ENCODE measurements around the gene TNFRSF11A.

Gene TNFRSF11A

DNA sequence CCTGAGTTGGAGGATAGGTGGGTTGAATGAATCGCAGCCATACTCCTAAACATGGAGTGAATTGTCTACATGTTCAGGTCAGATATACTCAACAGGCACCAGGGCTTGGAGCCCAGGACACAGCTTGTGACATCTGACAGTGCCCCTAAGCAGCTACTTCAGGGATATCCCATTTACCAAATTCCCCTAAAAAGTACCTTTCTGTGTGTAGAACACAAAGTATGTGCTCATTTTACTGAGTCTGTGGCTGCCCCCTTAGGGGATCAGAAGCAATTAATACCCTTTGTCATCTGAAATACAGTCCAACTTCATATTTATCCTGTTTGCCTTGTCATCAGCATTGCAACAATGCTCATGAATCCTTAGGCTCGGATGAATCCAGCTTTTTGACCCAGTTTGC is 20.8 kb downstream of the TNFRSF11A start:
- DNase-seq (ENCODE audit: low read depth), result no peak

DNA sequence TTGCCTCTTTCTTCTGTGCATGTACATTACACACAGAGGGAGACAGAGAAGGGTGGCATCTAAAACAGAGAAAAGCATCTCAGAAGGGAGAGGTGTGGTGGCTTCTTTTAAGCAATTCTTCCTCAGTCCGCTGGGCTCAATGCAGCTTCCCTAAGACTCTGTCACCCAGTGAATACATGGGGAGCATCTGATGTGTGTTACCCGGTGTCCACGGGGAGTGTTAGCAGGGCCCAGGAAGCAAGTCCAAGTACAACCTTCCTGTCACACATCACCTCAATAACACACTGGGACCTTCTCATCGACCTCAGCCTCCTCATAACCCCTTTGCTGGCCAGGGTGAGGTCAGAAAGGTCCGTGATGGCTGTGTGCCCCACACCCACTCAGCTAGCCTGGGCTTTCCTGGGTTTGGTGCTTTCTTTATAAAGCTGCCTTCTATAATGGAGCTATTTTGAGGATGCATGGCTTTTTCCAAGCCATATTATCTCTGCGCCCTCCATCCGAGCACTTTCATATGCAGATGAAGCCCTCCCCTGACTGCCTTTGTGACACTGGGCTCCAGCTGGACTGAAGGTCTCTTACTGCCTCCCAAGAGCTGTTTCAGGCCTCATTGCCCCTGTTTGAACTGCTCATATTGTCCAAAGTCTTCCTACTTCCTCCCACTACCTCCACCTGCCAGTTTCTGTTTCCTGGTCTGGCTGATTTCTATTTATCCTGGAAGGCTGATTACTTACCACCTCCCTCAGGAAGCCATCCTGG is 21.4 kb downstream of the TNFRSF11A start:
- DNase-seq (ENCODE audit: low read depth), result no peak

DNA sequence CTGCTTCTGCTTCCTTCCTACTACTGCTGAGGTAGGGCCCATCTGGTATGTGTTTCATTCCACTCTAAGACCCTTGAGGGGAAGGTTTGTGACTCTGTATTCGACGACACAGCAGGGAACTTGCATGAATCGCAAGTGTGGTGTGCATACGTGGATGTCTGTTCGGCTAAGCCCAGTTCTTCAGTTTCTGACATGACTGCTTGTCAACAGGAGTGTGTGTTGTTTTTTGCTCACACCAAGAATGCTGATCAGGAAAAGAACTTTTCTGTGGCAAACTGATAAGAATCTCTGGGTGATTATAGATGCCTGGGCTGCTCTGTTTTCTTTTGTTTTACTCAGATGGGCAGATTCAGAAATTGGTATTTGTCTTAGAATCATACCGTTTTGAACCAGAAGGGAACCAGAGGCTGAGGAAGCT is 22.0 kb downstream of the TNFRSF11A start:
- DNase-seq (ENCODE audit: low read depth), result no peak

DNA sequence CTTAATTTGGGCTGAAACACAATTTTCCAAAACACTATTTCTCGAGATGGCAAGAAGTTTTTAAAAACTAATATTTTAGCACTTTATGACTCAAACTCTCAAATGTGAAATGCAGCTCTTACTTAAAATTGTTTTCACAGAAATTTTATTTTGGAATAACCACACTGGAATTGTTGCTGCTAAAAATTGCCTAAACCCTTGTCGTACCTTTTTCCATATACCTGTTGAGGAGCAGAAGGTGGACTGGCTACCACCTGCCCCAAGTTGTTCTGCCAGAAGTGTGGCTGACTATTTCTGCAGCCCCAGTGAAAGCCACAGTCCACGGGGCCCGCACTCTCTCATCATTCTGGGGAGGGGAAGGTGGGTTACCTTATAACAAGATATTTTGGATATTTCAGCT is 23.4 kb downstream of the TNFRSF11A start:
- DNase-seq (ENCODE audit: low read depth), result no peak

DNA sequence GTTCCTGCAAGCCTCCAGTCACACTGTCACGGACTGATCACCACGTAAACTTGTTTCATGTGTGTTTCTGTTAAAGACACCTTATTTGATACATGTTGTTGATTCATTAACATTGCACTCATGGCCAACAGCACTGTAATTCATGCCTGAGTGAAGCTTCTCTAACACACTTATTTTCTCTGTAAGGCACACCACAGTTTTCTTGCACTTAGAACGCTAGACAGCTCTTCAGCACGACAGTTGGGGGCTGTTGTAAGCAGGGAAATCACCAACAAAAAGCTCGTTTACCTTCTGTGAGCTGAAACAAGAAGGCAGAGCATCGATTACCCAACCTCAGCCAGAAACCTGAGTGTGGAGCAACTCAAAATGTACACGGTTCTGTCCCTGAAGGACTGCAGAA is 28.1 kb downstream of the TNFRSF11A start:
- no peak for DNase-seq (ENCODE audit: low read depth)

DNA sequence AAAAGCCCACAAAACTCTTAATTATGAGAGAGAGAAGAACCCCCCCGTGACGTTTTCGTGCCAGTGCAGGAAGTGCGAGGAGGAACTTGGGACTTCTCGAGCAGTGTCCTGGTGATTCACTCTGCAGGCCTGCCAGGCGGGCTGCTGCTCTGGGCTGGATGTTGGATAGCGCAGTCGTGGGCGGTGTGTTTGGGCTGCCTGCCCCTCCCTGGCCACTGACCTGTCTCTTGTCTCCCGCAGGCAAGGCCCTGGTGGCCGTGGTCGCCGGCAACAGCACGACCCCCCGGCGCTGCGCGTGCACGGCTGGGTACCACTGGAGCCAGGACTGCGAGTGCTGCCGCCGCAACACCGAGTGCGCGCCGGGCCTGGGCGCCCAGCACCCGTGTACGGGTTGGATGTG is 29.0 kb downstream of the TNFRSF11A start:
- DNase-seq (ENCODE audit: low read depth), result no peak

DNA sequence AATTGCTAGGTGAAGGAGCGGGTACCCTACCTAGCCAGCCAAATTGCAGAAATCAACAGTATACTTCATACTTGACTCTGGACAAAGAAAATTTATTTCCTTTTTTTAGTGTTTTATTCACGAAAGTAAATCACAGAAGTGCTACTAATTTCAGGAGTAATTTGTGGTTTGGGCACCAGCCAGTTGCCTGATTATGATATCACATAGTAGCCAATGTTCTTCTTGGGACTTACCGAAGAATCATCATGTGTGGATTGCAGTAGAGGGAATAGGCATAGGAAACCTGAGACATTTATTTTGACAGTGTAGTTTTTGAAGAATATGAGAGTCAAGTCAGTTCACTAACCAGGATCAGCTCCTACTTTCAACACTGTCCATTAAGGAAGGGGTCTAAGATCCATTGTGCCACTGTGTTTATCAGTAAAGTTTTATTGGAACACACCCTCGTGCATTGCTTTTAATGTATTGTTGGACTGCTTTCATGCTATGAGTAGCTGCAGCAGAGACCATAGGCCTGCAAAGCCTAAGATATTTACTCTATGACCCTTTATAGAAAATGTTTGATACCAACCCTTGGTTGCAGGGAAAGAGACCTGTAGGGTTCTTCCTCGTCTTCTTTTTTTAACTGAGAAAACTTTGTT is 32.1 kb downstream of the TNFRSF11A start:
- DNase-seq (ENCODE audit: low read depth), result no peak

DNA sequence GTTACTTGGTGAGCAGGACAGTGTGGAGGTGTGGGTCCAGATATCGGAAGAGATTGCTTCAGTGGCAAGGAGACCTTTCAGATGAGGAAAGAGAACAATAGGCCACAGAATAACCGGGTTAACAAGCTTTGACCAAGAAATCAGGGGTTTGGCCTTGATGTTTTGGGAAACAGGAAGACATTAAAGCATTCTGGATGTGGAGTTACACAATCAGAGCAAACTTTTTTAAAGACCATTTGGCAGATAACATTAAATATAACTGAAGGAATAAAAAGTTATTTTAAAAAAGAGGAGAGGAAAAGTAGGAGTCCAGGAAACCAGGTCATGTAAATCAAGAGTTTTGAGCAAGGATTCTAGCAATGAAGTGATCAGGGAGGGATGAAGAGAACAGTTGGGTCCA is 35.7 kb downstream of the TNFRSF11A start:
- DNase-seq (ENCODE audit: low read depth), result no peak

DNA sequence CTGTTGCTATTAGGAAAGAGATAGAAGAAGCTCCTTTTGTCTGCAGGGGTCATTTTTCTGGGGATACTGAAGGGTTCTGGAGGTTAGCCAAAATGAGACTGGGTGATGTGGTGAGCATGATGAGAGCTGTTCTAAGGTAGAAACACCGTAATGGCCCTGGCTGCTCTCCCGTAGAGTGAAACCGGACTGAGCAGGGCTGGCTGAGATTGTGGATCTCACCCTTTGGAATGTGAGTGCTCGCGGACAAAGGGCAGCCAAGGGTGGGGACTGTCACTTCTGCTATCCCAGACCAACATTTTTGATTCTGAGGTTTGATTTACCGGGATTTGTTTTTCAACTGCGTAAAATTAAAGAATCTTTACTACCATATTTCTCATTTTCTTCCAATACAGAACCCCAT is 36.2 kb downstream of the TNFRSF11A start:
- DNase-seq (ENCODE audit: low read depth), result no peak

DNA sequence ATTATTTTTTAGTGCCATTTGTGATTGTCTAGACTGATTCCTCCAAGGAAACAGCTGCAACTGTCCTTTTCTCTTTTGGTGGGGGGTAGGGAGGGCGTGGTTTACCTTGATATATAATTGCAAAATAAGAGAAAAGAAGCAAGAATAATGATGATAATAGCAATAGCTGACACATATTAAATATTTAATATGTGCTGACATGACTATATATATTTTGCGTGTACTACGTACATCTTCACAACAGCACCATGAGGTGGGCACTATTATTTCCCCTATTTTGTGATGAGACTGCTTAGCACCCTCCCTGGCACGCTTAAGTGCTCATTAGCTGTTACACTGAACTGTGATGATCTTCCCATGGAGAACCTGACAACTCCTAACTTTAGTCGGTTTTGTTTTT is 39.4 kb downstream of the TNFRSF11A start:
- no peak for DNase-seq (ENCODE audit: low read depth)

DNA sequence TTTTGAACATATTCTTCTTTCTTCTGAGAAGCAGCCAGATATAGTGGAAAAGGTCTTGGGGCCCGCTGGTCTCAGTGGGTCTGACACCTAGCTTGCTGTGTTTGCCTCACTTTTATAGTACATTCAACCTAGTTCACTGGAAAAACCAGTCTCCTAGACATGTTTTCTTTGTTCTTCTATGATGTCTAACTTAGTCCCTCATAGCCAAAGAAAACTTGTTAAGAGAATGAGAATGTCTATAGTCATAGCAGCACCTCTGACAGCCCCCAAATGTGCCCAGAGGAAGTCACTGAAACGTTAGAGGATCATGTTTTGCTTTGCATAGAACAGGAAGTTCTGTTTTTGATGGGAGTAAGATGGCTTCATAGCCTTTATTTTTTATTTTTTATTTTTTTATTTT is 40.3 kb downstream of the TNFRSF11A start:
- no peak for DNase-seq (ENCODE audit: low read depth)

DNA sequence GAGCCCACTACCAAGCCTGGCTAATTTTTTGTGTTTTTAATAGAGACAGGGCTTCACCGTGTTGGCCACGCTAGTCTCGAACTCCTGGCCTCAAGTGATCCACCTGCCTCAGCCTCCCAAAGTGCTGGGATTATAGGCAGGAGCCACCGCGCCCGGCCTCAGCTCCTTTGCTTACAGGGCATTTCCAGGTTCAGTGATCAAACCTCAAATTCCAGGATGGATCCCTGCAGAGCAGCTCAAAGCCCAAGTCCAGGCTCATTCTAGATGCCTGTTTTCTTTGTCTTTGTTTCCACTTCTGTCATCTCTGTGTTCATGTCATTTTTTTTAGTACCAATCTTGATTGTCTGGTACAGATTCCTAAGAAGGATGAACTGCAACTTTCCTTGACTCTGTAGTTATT is 41.9 kb downstream of the TNFRSF11A start:
- no peak for DNase-seq (ENCODE audit: low read depth)

DNA sequence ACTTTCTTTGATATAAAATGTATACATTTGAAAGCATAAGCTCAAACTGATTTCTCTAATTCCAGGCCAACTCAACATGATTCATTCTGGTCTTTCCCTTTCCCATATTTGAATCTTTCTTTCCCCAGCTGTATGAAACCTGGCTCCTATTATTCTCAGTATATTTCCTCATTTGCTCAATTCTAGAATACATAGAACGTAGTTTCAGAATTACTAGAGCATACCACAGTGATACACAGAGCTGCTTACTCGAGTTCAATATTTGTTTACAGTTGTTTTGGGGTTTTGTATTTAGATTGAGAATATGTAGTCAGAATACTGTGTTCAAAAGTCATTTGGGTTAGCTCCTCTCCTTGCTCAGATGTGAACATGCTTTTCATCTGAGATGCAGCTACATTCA is 43.0 kb downstream of the TNFRSF11A start:
- DNase-seq (ENCODE audit: low read depth), result no peak

DNA sequence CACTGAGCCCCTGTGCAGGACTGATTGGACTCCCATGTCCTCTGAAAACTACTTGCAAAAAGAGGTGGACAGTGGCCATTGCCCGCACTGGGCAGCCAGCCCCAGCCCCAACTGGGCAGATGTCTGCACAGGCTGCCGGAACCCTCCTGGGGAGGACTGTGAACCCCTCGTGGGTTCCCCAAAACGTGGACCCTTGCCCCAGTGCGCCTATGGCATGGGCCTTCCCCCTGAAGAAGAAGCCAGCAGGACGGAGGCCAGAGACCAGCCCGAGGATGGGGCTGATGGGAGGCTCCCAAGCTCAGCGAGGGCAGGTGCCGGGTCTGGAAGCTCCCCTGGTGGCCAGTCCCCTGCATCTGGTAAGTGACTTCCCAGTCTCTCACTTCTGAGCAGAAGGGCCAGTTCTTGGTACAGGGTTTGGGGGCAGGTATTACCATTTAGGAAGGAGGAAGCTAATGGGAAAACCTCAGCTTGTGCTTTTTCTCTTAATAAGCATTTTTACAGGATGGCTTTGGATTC is 44.1 kb downstream of the TNFRSF11A start:
- no peak for DNase-seq (ENCODE audit: low read depth)

DNA sequence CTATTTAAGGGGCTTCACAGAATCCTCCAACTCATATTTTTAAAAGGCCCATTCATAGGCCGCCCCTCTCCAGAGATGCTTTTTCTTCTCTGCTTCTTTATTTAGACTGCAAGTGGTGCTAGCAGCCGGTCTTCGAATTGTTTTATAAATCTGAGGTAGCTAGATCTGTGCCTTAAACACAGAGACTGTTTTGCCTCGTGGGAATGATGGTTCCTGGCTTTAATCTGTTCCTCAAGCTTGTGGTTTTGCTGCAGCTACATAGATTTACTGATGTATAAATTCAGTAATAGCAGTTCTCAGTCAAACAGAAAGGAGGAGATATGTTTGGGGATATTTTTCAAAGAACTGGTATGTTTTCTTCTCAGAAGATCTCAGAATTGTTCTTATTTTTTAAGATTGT is 45.3 kb downstream of the TNFRSF11A start:
- DNase-seq (ENCODE audit: low read depth), result no peak

DNA sequence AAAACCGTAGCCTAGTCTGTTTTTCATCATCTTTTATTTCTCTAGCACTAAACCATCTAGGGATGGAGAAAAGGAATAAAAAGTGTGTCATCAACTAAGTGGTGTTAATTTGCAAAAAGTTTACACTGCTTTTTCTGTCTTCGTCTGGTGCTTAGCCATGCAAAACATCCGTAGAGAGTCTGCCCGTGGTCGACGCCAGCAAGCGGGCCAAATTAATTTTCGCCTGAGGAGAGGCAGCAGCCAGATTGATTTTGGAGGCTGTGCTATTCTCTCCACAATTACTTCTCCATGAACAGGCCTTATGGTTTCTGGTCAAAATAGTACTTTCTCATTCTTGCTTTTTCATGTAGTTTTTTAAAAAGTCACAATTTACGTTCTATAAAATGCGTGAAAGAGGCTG is 46.3 kb downstream of the TNFRSF11A start:
- no peak for DNase-seq (ENCODE audit: low read depth)

DNA sequence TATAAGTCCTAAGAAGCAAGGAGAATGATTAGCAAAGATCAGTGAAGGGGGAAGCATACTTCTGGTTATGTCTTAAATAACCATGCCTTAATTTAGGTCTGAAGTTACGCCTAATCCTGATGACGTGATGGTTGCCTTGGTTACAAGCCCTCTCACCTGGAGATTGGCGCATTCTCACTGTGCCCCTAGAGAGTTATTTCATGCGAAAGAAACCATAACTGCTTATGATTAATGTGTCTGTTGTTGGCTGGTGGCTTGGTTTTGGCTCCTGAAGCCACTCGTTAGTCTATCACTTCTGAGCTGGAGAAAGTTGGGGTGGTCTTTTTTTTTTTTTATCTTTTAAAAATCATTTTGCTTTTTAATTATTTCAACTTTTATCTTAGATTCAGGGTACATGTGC is 47.0 kb downstream of the TNFRSF11A start:
- DNase-seq (ENCODE audit: low read depth), result no peak

DNA sequence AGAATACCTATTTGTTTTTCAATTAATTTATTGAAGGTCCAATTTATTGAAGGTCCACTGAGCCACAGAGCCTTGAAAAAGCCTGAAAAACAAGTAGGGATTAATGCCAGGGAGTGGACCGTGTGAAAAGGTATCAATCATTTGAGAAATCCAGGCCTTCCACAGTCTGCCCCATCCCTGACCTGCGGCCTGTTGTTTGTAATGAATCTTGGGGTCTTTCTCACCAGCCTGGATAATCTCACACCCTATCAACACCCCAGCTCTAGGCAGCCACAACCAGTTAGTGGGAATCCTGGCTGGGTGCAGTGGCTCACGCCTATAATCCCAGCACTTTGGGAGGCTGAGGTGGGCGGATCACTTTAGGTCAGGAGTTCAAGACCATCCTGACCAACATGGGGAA is 47.8 kb downstream of the TNFRSF11A start:
- DNase-seq (ENCODE audit: low read depth), result no peak

DNA sequence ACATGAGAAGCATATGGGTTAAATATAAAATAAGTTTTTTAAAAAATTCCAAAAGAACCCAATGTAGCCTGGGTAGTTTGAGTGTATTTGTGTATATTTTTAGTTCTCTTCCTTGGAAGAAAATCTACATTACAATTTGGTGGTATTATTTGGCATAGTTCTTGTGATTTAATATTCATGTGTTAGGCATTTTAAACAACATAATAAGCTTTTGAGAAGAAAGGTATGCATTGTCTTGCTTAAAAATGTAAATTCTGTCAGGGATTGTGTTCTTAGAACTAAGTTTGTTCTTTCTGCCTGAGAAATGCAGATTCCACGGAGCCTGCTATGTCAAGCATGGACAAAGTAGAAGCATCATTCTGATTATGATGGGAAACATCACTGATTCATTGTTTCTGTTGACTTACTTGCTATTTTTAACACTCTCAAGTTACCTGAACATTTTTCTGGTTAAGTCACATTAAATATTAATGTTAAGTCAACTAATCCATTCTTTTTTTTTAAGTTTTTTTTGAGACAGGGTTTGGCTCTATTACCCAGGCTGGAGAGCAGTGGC is 49.4 kb downstream of the TNFRSF11A start:
- DNase-seq (ENCODE audit: low read depth), result no peak

DNA sequence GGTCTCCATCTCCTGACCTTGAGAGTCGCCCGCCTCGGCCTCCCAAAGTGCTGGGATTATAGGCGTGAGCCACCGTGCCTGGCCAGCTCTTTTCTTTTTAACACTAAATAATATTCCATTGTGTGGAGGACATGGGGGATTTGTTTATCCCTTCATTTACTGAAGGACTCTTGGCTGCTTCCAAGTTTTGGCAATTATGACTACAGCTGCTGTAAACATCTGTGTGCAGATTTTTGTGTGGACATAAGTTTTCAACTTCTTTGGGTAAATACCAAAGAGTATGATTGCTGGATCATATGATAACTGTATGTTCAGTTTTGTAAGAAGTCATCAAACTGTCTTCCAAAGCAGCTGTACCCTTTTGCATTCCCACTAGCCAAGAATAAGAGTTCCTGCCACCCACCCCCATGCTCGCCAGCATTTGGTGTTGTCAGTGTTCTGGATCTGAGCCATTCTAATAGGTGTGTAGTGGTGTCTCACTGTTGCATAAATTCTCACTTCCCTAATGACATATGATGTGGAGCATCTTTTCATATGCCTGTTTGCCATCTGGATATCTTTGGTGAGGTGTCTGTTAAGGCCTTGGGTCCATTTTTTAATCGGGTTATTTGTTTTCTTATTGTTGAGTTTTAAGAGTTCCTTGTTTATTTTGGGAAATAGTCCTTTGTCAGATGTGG is 52.2 kb downstream of the TNFRSF11A start:
- no peak for DNase-seq (ENCODE audit: low read depth)

DNA sequence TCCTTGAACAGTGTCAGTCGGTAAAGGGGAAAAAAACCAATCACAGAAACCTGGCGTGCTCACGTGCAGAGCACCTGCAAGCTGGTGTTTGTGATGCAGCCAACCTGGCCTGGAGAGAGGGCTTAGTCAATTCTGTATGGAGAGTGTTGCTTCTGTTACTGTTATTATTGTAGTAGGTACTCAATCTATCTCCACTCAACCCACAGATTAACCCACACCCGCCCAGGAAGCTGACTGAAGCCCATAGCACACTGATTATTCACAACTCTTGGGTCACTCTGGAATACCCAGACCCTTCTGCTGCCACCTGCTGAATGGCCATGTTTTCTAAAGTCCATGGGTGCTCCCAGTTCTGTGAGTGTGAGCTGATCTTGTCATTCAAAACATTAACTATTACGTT is 53.9 kb downstream of the TNFRSF11A start:
- no peak for DNase-seq (ENCODE audit: low read depth)

DNA sequence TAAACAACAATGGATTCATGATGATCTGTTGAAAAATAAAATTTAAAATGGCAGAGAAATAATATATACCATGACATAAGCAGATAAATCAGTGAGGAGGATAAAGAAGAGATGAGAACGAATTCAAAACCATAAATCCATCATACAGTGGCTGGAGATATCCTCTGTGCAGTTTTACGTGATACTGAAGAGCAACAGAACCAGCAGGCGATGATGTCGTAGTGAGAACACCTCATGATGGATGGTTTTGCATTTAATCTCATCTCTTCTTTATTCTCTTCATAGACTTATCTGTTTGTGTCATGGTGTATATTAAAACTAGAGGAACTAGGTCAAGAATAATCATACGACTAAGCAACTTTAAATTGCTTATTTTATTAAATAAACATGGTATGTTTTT is 56.3 kb downstream of the TNFRSF11A start:
- no peak for DNase-seq (ENCODE audit: low read depth)

DNA sequence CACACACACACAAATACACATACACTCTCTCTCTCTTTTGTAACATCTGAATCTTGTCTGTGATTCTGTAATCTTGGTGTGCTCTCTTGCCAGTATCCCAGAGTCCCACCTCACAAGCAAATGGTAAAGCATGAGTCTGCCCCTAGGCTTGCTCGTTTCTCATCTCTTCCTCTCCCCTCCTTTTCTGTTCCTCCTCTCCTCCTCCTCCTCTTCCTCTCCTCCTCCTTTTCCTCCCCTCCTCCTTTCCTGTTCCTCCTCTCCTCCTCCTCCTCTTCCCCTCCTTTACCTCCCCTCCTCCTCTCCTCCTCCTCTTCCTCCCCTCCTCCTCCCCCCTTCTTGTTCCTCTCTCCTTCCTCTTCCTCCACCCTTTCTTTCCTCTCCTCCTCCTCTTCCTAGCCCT is 59.0 kb downstream of the TNFRSF11A start:
- no peak for DNase-seq (ENCODE audit: low read depth)

Data from stimulated activated CD4-positive, alpha-beta T cell treated with anti-CD3 and anti-CD28 coated beads, Interleukin-2, amount 100 ng/mL, for 4 hours (primary cell).